GM12874 (cell line): ENCODE measurements around the gene HERC2.

Source experiments
- CTCF ChIP-seq: IDR thresholded peaks from 2 replicates; pipeline ENCODE4 v1.5.1; 2011; ENCODE audit warnings: low read depth, mild to moderate bottlenecking, control low read depth, low read length, moderate library complexity; ENCODE audit not compliant: insufficient read depth

HERC2 gene

DNA sequence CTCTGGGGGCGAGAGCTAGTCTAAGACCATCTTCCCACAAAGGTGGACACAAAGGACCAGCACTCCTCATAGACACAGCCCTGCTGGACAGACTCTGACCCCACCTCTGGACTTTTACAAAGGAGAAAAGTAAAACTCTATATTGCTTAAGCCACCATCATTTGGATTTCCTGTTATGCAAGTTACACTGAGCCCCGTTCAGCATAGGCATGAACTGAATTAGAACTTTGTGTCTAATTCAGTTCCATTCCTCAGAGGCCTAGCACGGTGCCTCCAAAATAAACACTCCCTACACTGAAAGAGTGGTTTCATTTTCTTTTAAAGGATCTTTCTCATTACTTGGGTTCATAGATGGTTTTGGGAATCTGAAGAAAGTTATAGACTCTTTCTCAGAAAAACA lies 143.7 kb downstream of the HERC2 start:
- TF ChIP-seq CTCF = no peak

GRCh38 chr15:28169366-28169765 lies 152.6 kb downstream of the HERC2 start:
- TF ChIP-seq CTCF = no peak

GRCh38 chr15:28167042-28167441 lies 154.9 kb downstream of the HERC2 start:
- no peak for TF ChIP-seq CTCF

DNA sequence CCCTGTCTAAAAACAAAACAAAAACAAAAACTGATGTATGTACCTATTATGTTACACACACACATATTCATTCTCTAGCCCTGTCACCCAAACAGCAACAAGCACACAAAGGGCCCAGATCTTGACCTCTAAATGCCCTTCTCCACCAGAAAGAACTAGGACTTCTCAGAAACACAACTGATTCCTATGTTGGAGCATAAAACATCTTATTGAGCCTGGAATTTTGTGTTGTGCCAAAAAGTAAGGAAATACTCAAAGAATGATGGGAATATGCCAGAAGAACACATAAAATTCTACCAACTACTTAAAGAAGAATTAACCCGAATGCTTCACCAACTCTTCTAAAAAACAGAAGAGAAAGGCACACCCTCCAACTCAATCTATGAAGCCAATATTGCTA lies 156.2 kb downstream of the HERC2 start:
- TF ChIP-seq CTCF = no peak

DNA sequence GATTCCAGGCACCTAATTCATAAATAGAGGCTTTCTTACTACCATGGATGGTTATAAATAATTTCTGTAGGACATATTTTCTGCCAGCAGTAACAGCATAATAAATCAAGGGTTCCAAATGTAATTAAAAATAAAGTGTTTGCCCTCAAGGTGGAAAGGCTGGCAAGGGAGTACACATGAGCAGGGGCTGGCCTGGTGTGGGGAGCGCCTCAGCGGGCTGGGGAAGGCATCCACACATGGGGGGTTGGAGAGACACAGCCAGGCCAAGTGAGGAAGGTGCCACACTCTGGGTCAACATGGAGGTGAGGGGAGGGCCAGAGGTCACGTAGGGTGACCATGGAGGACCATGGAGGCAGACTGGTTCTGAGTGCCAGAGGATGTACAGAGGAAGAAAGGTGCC lies 157.1 kb downstream of the HERC2 start:
- no peak for TF ChIP-seq CTCF

GRCh38 chr15:28154283-28154682 lies 167.7 kb downstream of the HERC2 start:
- TF ChIP-seq CTCF = no peak

- no peak for TF ChIP-seq CTCF
Observed at GRCh38 chr15:28153492-28154119, 168.4 kb downstream of the HERC2 start.

DNA sequence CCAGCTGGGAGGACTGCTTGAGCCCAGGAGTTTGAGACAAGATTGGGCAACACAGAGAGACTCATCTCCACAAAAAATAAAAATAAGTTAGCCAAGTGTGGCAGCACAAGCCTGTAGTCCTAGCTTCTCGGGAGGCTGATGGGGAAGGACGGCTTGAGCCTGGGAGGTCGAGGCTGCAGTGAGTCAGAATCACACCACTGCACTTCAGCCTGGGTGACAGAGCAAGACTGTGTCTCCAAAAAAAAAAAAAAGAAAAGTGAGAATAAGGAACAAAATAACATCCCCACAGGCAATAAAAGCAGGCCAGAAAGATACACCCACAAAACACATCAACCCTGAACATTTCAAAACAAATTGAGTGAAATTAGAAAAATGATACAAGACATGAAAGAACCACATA lies 174.2 kb downstream of the HERC2 start:
- TF ChIP-seq CTCF = no peak
